K562 (cell line): Measurements from ENCODE around the gene USP10. TPM values are rescaled to one million over a fixed set of nuclear protein-coding genes. Genes with fewer than 3 reads are reported as not detected.

ENCODE experiments used
- CSDE1 ChIP-seq, 2 experiments: fragments of 450-650 bp; IDR thresholded peaks; 2 replicates each; pipeline ENCODE4 v1.6.1; 2016; ENCODE audit warnings: mild to moderate bottlenecking in 1 of 2
- DMBX1 ChIP-seq: fragments of 250-450 bp; sonication (Bioruptor Pico); IDR thresholded peaks from 2 replicates; pipeline ENCODE4 v1.8.0; 2022; ENCODE audit warnings: inconsistent platforms, mild to moderate bottlenecking, moderate library complexity, borderline replicate concordance
- E2F8 ChIP-seq: fragments of 450-650 bp; IDR thresholded peaks from 2 replicates; pipeline ENCODE4 v1.7.1; 2018; ENCODE audit warnings: mild to moderate bottlenecking, low read depth; ENCODE audit not compliant: partially characterized antibody
- ETV1 ChIP-seq: fragments of 450-650 bp; conservative IDR thresholded peaks from 2 replicates; pipeline ENCODE4 v1.6.1; 2016; ENCODE audit warnings: missing genetic modification characterization, control low read depth, low read depth, missing compliant biosample characterization
- EWSR1 ChIP-seq: fragments of 450-650 bp; IDR thresholded peaks from 2 replicates; pipeline ENCODE4 v1.6.1; 2018; ENCODE audit warnings: borderline replicate concordance, mild to moderate bottlenecking, low read depth, moderate library complexity; ENCODE audit not compliant: partially characterized antibody
- HNRNPK ChIP-seq: fragments of 200-400 bp; formaldehyde crosslinking; IDR thresholded peaks from one replicate; pipeline ENCODE4 v1.6.1; 2018; ENCODE audit warnings: mild to moderate bottlenecking, low read depth, low read length; ENCODE audit not compliant: poor library complexity, severe bottlenecking
- MBD2 ChIP-seq: sonication (generic); IDR thresholded peaks from 2 replicates; pipeline ENCODE4 v1.6.1; 2016; ENCODE audit warnings: low read depth, borderline replicate concordance
- NCOA4 ChIP-seq: fragments of 450-650 bp; IDR thresholded peaks from 2 replicates; pipeline ENCODE4 v1.6.1; 2018; ENCODE audit warnings: mild to moderate bottlenecking; ENCODE audit not compliant: partially characterized antibody
- NFXL1 ChIP-seq: fragments of 450-650 bp; formaldehyde crosslinking; IDR thresholded peaks from 2 replicates; pipeline ENCODE4 v1.4.0; 2021; ENCODE audit warnings: mild to moderate bottlenecking
- RCOR1 ChIP-seq, 2 experiments: IDR thresholded peaks; 2 replicates each; pipeline ENCODE4 v1.6.1; 2012; ENCODE audit warnings: low read depth in 2 of 2, low read length in 2 of 2, borderline replicate concordance in 1 of 2, improper control_type of control experiment in 1 of 2
- RHOXF2B ChIP-seq: fragments of 250-450 bp; sonication (Bioruptor Pico); conservative IDR thresholded peaks from 2 replicates; pipeline ENCODE4 v1.5.1; 2021
- SMC3 ChIP-seq: conservative IDR thresholded peaks from 2 replicates; pipeline ENCODE4 v1.6.1; 2011; ENCODE audit warnings: low read depth, low read length, improper control_type of control experiment; ENCODE audit not compliant: insufficient read depth
- TEAD2 ChIP-seq: fragments of 450-650 bp; IDR thresholded peaks from 2 replicates; pipeline ENCODE4 v1.6.1; 2016; ENCODE audit warnings: missing genetic modification characterization, control low read depth, missing compliant biosample characterization
- THRA ChIP-seq: fragments of 450-650 bp; IDR thresholded peaks from 2 replicates; pipeline ENCODE4 v1.6.1; 2017; ENCODE audit warnings: mild to moderate bottlenecking, moderate library complexity
- YBX1 ChIP-seq: fragments of 450-650 bp; IDR thresholded peaks from 2 replicates; pipeline ENCODE4 v1.7.1; 2016; ENCODE audit warnings: mild to moderate bottlenecking
- ZBTB1 ChIP-seq: sonication (generic); formaldehyde crosslinking; IDR thresholded peaks from 2 replicates; pipeline ENCODE4 v1.8.1; 2023; ENCODE audit warnings: missing genetic modification reagents, low read depth, mild to moderate bottlenecking, borderline replicate concordance
- ZNF3 ChIP-seq: fragments of 250-450 bp; sonication (Bioruptor Pico); IDR thresholded peaks from 2 replicates; pipeline ENCODE4 v1.5.0; 2021; ENCODE audit warnings: mild to moderate bottlenecking, moderate library complexity
- ZNF512 ChIP-seq: IDR thresholded peaks from 2 replicates; pipeline ENCODE4 v1.6.1; 2016; ENCODE audit warnings: missing genetic modification characterization, missing compliant biosample characterization
- ZNF589 ChIP-seq: fragments of 200-800 bp; sonication (Bioruptor generic); IDR thresholded peaks from 2 replicates; pipeline ENCODE4 v1.6.1; 2016; ENCODE audit warnings: low read depth, missing genetic modification characterization, missing compliant biosample characterization
- polyA plus RNA-seq, 8 experiments: library from polyadenylated mRNA; depleted of rRNA in 4 of 8; stranded (reverse) in 5 of 8; unstranded in 3 of 8; fragments of >200 nt; fragmentation: Nextera tagmentation in 2 of 8; fragmentation: Illumina TruSeq in 1 of 8; extraction: Ambion mirVana in 2 of 8; extraction: Trizol in 1 of 8; gene quantifications; 2 replicates each; pipeline versions ENCODE4 v1.2.1 to v1.2.3, GENCODE V29; 2011 to 2014; ENCODE audit warnings: inconsistent platforms in 1 of 8, missing spikeins in 1 of 8
- total RNA-seq, 7 experiments: library from RNA; depleted of rRNA in 6 of 7; stranded (reverse); fragments of >200 nt in 6 of 7; fragmentation: Illumina TruSeq in 2 of 7; extraction: Trizol in 2 of 7; gene quantifications; 2 replicates each; pipeline versions ENCODE4 v1.2.1 to v1.2.3, GENCODE V29; 2011 to 2021; ENCODE audit warnings: low replicate concordance in 1 of 7

The USP10 gene
- total and polyA plus RNA-seq, 9 of the 15 experiments (the other 6 are each of a cell fraction or from before 2014, with no cell fraction given): 61.7 to 197 (median 116) TPM

- TF ChIP-seq RCOR1 (IDR thresholded peaks at IDR 0.05; ENCODE audit: borderline replicate concordance in 1 of 2, low read depth in 2 of 2, low read length in 2 of 2) (no peak), YBX1 (no peak), RHOXF2B (CRISPR knock-in tag) (no peak), HNRNPK (no peak), ZBTB1 (no peak), EWSR1 (no peak), ZNF512 (no peak), ETV1 (0 out of 2 replicates have a peak, but pooled peaks have one; percentile 36), DMBX1 (peak; percentile 35; the same call in 1 of the 2 replicates), E2F8 (no peak), ZNF589 (CRISPR knock-in tag) (0 out of 2 replicates have a peak, but pooled peaks have one; percentile 54), CSDE1 (IDR thresholded peaks at IDR 0.05) (no peak), NFXL1 (no peak), SMC3 (no peak), THRA (no peak), TEAD2 (tag) (no peak), MBD2 (no peak), NCOA4 (no peak), ZNF3 (CRISPR knock-in tag) (no peak)
These were observed 7.2 kb upstream of the USP10 start (continued) for GRCh38 chr16:84692451-84693214.
